Esophagus squamous epithelium (tissue), 5 donors: ENCODE results near the gene PFN2. TPM values are rescaled to one million over a fixed set of nuclear protein-coding genes. Genes with fewer than 3 reads are reported as not detected.

ENCODE experiments used
- DNase-seq: peaks from one replicate; lab custom pipeline; 2025; lab: John Stamatoyannopoulos, UW
- H3K27ac ChIP-seq, 4 donors: fragments of 200-600 bp; sonication (generic); one replicate each; pipeline ENCODE4 v1.5.1; 2016 to 2019; ENCODE audit warnings: mild to moderate bottlenecking in 1 of 4
- H3K27me3 ChIP-seq, 4 donors: fragments of 200-600 bp; sonication (generic); 1 replicate in 3 of 4; 2 replicates in 1 of 4; pipeline versions ENCODE4 v1.5.1 to v1.6.0; 2017 to 2021; ENCODE audit warnings: antibody characterized with exemption in 1 of 4
- H3K36me3 ChIP-seq, 3 donors: fragments of 200-600 bp; sonication (generic); one replicate each; pipeline ENCODE4 v1.5.1; 2016 to 2019
- H3K4me1 ChIP-seq, 3 donors: fragments of 200-600 bp; sonication (generic); one replicate each; pipeline ENCODE4 v1.5.1; 2017 to 2019
- H3K4me3 ChIP-seq, 4 donors: fragments of 200-600 bp; sonication (generic); 1 replicate in 3 of 4; 2 replicates in 1 of 4; pipeline ENCODE4 v1.5.1; 2016 to 2019; ENCODE audit warnings: mild to moderate bottlenecking in 2 of 4, moderate library complexity in 1 of 4
- H3K9me3 ChIP-seq, 3 donors: fragments of 200-600 bp; sonication (generic); one replicate each; pipeline ENCODE4 v1.5.1; 2016 to 2019
- POLR2A ChIP-seq, 4 donors: fragments of 450-650 bp; IDR thresholded peaks; one replicate each; pipeline ENCODE4 v1.6.1; 2017; ENCODE audit warnings: antibody characterized with exemption in 4 of 4, mild to moderate bottlenecking in 4 of 4, moderate library complexity in 3 of 4
- WGBS, 2 donors: methylation state at CpG; one replicate each; pipeline ENCODE4 v1.1.5; 2018; 5-methylcytosine and 5-hydroxymethylcytosine counted together
- intact Hi-C: fragments of 100-400 bp; cut with DNase I; formaldehyde crosslinking; loops from one replicate; pipeline ENCODE4 v1.15.0; 2022
- total RNA-seq, 4 donors: library from RNA; depleted of rRNA; stranded (reverse); fragments of >200 nt; gene quantifications; one replicate each; pipeline ENCODE4 v1.1.0, GENCODE V29; 2016
- TF ChIP-seq, protein P1 (sequence below), 6 experiments: fragments of 450-650 bp in 4 of 6; fragments of 200-600 bp in 2 of 6; sonication (generic) in 2 of 6; IDR thresholded peaks; one replicate each; pipeline ENCODE4 v1.5.1; 2016 to 2019; ENCODE audit warnings: antibody characterized with exemption in 6 of 6, mild to moderate bottlenecking in 4 of 6, moderate library complexity in 4 of 6
- donor health status: DM: yes; HTN: yes; CAD: no.

Gene PFN2
- total RNA-seq, 4 donors from 2014 or later = 7.8 to 39.3 (median 26.6) TPM

DNA sequence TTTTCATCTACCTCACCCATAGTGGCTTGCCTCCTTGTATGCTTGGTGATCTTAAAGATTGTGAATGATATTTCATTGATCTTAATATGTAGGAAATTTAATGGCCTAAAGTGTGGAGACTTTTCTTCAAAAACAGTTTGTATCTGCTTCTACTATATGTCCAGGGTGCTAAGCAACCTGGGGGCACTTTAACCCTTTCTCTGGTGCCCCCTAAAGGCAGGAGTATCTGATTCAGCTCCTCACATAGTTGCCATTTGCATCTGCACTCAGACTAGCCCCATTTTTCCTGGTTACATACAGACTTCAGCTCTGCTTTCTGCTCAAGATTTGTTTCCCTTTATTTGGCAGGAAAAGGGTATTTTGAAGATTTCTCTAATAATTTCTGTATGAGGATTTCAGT, 5.2 kb upstream of the PFN2 start:
- Histone ChIP-seq H3K9me3 (no peaks in the 10 kb centered on the region), H3K36me3 (no peaks in the 10 kb centered on the region), H3K4me1 (peaks cover 0 to 14% (median 0%) of the 10 kb centered on the region in 3 donors), H3K27ac (no peak overlapping the region), H3K27me3 (peaks cover 0 to 13% (median 0%) of the 10 kb centered on the region in 4 donors), H3K4me3 (no peak overlapping the region)
- intact Hi-C loops = no loop called here
- TF ChIP-seq, protein P1, sequence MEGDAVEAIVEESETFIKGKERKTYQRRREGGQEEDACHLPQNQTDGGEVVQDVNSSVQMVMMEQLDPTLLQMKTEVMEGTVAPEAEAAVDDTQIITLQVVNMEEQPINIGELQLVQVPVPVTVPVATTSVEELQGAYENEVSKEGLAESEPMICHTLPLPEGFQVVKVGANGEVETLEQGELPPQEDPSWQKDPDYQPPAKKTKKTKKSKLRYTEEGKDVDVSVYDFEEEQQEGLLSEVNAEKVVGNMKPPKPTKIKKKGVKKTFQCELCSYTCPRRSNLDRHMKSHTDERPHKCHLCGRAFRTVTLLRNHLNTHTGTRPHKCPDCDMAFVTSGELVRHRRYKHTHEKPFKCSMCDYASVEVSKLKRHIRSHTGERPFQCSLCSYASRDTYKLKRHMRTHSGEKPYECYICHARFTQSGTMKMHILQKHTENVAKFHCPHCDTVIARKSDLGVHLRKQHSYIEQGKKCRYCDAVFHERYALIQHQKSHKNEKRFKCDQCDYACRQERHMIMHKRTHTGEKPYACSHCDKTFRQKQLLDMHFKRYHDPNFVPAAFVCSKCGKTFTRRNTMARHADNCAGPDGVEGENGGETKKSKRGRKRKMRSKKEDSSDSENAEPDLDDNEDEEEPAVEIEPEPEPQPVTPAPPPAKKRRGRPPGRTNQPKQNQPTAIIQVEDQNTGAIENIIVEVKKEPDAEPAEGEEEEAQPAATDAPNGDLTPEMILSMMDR (IDR thresholded peaks at IDR 0.05) = no peak
- TF ChIP-seq POLR2A (IDR thresholded peaks at IDR 0.05) = no peak
- no peak for DNase-seq

DNA sequence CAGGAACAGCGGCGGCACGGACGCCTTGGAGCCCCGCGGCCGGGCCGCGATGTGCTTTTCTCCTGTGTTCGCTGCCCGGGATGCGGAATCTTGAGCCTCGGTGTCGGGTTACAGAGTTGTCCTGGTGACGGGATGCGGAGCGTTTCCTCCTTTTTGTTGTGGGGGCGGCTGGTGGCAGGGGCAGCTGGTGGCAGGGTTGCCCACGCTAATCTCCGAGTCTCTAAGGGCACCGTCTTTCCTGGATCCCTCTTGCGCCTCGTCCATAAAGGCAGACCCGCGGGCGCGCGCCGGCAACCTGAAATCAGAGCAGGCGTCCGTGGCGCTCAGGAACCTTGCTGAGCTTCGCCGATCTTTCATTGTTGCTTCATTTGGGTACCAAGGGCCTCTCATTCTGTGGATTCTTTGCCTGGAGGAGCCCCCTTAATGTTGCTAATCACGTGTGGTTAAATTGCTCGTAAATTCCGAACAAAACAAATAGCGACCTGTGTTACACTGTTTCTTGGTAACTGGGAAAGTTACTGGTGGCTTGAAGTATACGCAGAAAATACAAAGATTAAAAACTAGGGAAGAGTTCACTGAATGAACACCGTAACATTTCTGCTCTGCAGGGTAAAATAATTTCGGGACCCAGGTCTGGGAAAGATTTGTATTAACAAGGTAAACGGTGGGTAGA, 844 bp upstream of the PFN2 start:
- H3K9me3 ChIP-seq = no peaks in the 10 kb centered on the region
- peaks cover 0 to 49% (median 0%) of the 10 kb centered on the region in 3 donors for H3K4me1 ChIP-seq
- H3K4me3 ChIP-seq = peak overlapping the region; percentile 60 to 97 (median 82)
- no peaks in the 10 kb centered on the region for H3K36me3 ChIP-seq
- intact Hi-C loops = no loop called here
- no peak for DNase-seq
- TF ChIP-seq, protein P1 (IDR thresholded peaks at IDR 0.05) = no peak
- TF ChIP-seq POLR2A (IDR thresholded peaks at IDR 0.05) = no peak
- 0 to 2% methylated on average over 10 to 21 of the region's 42 CpGs for WGBS, 2 donors
- peak overlapping the region; percentile 81 to 92 (median 90) for H3K27ac ChIP-seq
- H3K27me3 ChIP-seq = peaks cover 0 to 13% (median 0%) of the 10 kb centered on the region in 4 donors

DNA sequence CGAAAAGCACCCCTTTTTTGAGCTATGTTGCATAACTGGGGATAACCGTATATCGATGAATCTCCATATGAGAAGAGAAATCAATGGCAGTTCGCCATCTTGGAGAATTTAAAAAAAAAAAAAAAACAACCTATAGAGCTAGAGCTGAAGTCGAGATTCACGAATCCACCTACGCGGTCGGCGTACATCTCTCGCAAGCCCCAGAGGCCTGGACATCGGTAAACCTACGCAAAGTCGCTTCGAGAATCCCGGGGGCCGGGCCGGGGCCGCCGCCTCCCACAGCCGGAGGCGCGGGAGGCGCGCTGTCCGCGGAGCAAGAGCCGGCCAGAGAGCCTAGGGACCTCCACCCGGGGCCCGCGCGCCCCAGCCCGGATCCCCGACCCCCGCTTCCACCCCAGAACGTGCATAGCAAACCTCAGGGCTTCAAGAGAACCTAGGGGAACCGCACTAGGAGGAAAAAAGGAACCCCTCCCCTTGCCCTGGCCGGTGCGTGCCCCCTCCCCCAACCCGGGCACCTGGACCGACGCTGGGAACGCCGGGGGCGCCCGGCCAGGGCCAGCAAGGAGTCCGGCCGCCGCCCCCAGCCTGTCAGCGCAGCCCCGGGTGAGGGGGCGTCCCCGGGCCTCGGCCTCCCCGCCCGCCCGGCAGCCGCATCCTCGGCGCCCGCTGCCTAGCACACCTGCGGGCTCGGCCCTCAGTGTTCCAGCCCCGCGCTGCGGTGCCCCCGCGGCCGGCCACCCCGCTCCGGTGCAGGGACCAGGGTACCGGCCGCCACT, 567 bp downstream of the PFN2 start:
- no peaks in the 10 kb centered on the region for H3K9me3 ChIP-seq
- peaks cover 0 to 13% (median 0%) of the 10 kb centered on the region in 4 donors for H3K27me3 ChIP-seq
- peak overlapping the region; percentile 60 to 97 (median 82) for H3K4me3 ChIP-seq
- intact Hi-C loops = loop anchor here (10.0 kb wide), 2 partner anchors 215 to 255 kb away; no protein-coding TSS in a partner anchor
- 0 to 1% methylated on average over 11 to 14 of the region's 73 CpGs for WGBS, 2 donors
- peaks cover 0 to 50% (median 0%) of the 10 kb centered on the region in 3 donors for H3K4me1 ChIP-seq
- peak overlapping the region; percentile 81 to 92 (median 90) for H3K27ac ChIP-seq
- peak in 1 of 4 donors; percentile 19 for TF ChIP-seq POLR2A (IDR thresholded peaks at IDR 0.05)
- TF ChIP-seq, protein P1 (IDR thresholded peaks at IDR 0.05) = no peak
- peak; percentile 5 for DNase-seq
- H3K36me3 ChIP-seq = peaks cover 0 to 14% (median 0%) of the 10 kb centered on the region in 3 donors

- peaks cover 0 to 55% (median 0%) of the 10 kb centered on the region in 3 donors for H3K4me1 ChIP-seq
- peak overlapping the region; percentile 51 to 92 (median 84) for H3K27ac ChIP-seq
- H3K27me3 ChIP-seq = peaks cover 0 to 13% (median 0%) of the 10 kb centered on the region in 4 donors
- no peaks in the 10 kb centered on the region for H3K9me3 ChIP-seq
- peaks cover 0 to 19% (median 0%) of the 10 kb centered on the region in 3 donors for H3K36me3 ChIP-seq
- peak overlapping the region; percentile 60 to 97 (median 82) for H3K4me3 ChIP-seq
- intact Hi-C loops = loop anchor here (10.0 kb wide), 2 partner anchors 215 to 255 kb away; no protein-coding TSS in a partner anchor
- TF ChIP-seq, protein P1 (IDR thresholded peaks at IDR 0.05) = no peak
- TF ChIP-seq POLR2A (IDR thresholded peaks at IDR 0.05) = no peak
- DNase-seq = no peak
- WGBS, 2 donors = 13 to 36% methylated on average over 13 to 14 of the region's 15 CpGs
Measured at GRCh38 chr3:149969110-149969939, 1.4 kb downstream of the PFN2 start.
